Activated CD8-positive, alpha-beta T cell treated with anti-CD3 and anti-CD28 coated beads for 36 hours (primary cell): Measurements from ENCODE around the gene KDM1B. TPM values are rescaled to one million over a fixed set of nuclear protein-coding genes. Genes with fewer than 3 reads are reported as not detected.
A peak's percentile ranks its signal among the peaks of the same experiment; 100 is the strongest.

Experiments
- ATAC-seq: fragments of 200-7000 bp; cut with Tn5 transposase; one replicate; pipeline ENCODE4 v1.10.0; 2021; ENCODE audit warnings: mild to moderate bottlenecking, moderate library complexity
- CTCF ChIA-PET: fragments of 350-600 bp; sonication (Branson Sonifier 250); formaldehyde crosslinking; loops from one replicate; lab custom pipeline; 2021; ENCODE audit warnings: antibody characterized with exemption; lab: Charles Lee
- POLR2A ChIA-PET: fragments of 350-600 bp; sonication (Branson Sonifier 250); formaldehyde crosslinking; loops from one replicate; lab custom pipeline; 2021; ENCODE audit warnings: antibody characterized with exemption; lab: Charles Lee
- DNase-seq: peaks from one replicate; pipeline ENCODE4 v3.0.0-alpha.2; 2020
- H3K27ac Mint-ChIP-seq: one replicate; pipeline ENCODE4 v1.8.0; 2021; ENCODE audit warnings: mild to moderate bottlenecking, mixed read lengths
- H3K27me3 Mint-ChIP-seq: one replicate; pipeline ENCODE4 v1.8.0; 2021; ENCODE audit warnings: mixed read lengths
- H3K36me3 Mint-ChIP-seq: one replicate; pipeline ENCODE4 v1.8.0; 2021; ENCODE audit warnings: low read depth, mixed read lengths
- H3K4me1 Mint-ChIP-seq: one replicate; pipeline ENCODE4 v1.8.0; 2021; ENCODE audit warnings: low read depth, mixed read lengths
- H3K4me3 Mint-ChIP-seq: one replicate; pipeline ENCODE4 v1.8.0; 2021; ENCODE audit warnings: mild to moderate bottlenecking, moderate library complexity, mixed read lengths
- H3K9me3 Mint-ChIP-seq: one replicate; pipeline ENCODE4 v1.8.0; 2021; ENCODE audit warnings: mixed read lengths
- CTCF ChIP-seq: fragments of 200-600 bp; IDR thresholded peaks from one replicate; pipeline ENCODE4 v1.8.0; 2022; ENCODE audit warnings: antibody characterized with exemption, mild to moderate bottlenecking
- intact Hi-C: fragments of 100-400 bp; cut with micrococcal nuclease; formaldehyde crosslinking; loops from one replicate; pipeline ENCODE4 v1.10.0; 2022
- total RNA-seq, 2 experiments: library from RNA; stranded (reverse); gene quantifications; one replicate each; pipeline ENCODE4 v1.2.3, GENCODE V29; 2021

KDM1B gene
- total RNA-seq, 2 experiments from 2014 or later = 10.9 to 12.2 TPM

DNA sequence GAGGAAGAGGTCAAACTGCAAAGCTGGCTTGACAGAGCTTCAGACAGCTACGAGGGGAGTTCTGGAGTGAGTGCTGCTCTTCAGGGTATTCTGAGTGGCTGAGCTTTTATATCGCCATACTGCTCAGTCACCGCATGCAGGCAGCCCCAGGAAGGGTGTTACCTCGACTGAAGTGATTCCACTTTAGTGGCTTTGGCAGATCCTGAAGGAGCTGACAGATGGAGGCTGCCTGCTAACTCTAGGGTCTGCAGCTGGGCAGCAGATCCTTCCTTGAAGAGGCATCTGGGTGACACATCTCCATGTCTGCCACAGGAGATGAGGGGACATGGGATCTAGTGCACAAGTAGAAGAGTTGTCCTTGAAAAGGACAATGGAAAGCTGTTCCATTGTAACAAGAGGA lies 112.8 kb downstream of the KDM1B start:
- peaks cover 9% of the 10 kb centered on the region for H3K4me1 Mint-ChIP-seq
- ChIA-PET POLR2A (interaction anchor here (1.1 kb wide), 1 partner anchor 37 kb away, joined by 3 read pairs; no protein-coding TSS in a partner anchor), CTCF (interaction anchor here (0.9 kb wide), 1 partner anchor 22 kb away, joined by 3 read pairs; no protein-coding TSS in a partner anchor)
- no peak overlapping the region for H3K4me3 Mint-ChIP-seq
- intact Hi-C loops = no loop called here
- peaks cover 5% of the 10 kb centered on the region for H3K9me3 Mint-ChIP-seq
- peaks cover 11% of the 10 kb centered on the region for H3K36me3 Mint-ChIP-seq
- no peak overlapping the region for H3K27ac Mint-ChIP-seq
- H3K27me3 Mint-ChIP-seq = no peaks in the 10 kb centered on the region
- no peak for DNase-seq
- ATAC-seq = no peak
- TF ChIP-seq CTCF = no peak

DNA sequence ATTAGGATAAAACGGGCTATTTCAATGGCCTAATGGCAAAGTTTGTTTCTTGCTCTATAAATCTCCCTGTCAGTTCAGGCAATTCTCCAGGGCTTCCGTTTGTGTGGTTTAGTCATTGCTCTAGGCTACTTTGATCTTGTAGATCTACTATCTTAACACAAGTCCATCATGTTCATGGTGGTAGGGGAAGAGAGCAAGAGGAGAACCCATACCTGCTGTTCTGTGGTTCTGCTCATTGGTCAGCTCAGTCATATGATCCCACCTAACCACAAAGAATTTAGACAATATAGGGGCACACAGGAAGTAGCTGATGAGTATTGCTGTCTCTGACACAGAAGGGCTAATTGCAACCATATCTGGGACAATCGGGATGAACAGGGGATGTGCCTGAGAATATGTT lies 114.0 kb downstream of the KDM1B start:
- no peak overlapping the region for H3K27ac Mint-ChIP-seq
- no peak overlapping the region for H3K4me3 Mint-ChIP-seq
- H3K36me3 Mint-ChIP-seq = peaks cover 3% of the 10 kb centered on the region
- H3K9me3 Mint-ChIP-seq = peaks cover 5% of the 10 kb centered on the region
- ChIA-PET POLR2A (interaction anchor here (1.1 kb wide), 1 partner anchor 38 kb away, joined by 3 read pairs; no protein-coding TSS in a partner anchor), CTCF (no interaction called here)
- ATAC-seq (peak; percentile 41), DNase-seq (peak; percentile 27)
- peaks cover 1% of the 10 kb centered on the region for H3K27me3 Mint-ChIP-seq
- H3K4me1 Mint-ChIP-seq = peaks cover 9% of the 10 kb centered on the region
- no peak for TF ChIP-seq CTCF
- intact Hi-C loops = no loop called here

DNA sequence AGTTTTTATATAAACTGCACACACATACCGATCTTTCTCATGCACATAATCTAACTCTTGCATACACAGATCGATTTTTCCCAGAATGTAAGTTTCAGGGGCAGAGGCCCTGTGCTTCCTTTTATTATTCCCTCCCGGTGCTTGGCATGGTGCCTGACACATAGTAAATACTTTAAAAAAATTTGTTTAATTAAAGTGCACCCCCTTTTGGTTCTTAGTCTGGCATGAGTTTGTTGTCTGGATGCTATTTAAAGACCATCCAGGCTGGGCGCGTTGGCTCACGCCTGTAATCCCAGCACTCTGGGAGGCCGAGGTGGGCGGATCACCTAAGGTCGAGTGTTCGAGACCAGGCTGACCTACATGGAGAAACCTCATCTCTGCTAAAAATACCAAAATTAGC lies 114.5 kb downstream of the KDM1B start:
- CTCF ChIA-PET = no interaction called here
- no peak overlapping the region for H3K27ac Mint-ChIP-seq
- intact Hi-C loops = no loop called here
- peaks cover 1% of the 10 kb centered on the region for H3K27me3 Mint-ChIP-seq
- DNase-seq (no peak), ATAC-seq (no peak)
- POLR2A ChIA-PET = no interaction called here
- peaks cover 5% of the 10 kb centered on the region for H3K9me3 Mint-ChIP-seq
- no peak for TF ChIP-seq CTCF
- H3K4me1 Mint-ChIP-seq = peaks cover 9% of the 10 kb centered on the region
- peaks cover 3% of the 10 kb centered on the region for H3K36me3 Mint-ChIP-seq
- no peak overlapping the region for H3K4me3 Mint-ChIP-seq

DNA sequence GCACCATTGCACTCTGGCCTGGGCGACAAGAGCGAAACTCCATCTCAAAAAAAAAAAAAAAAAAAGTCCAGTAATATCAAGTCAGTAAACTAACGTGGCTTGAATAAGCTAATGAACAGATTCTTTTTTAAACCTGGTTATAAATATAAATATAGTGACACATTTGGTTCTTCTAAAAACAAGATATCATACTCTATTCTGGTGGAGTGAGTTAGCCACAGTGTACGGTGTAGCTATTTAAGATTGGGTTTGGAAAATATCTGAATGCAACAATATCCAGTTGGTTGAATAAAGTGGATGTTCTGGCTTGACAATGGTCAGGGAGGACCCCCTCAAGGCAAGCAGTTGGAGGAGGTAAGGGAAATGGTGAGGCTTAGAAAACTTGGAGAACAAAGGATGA lies 115.0 kb downstream of the KDM1B start:
- DNase-seq = no peak
- ATAC-seq = no peak
- intact Hi-C loops = no loop called here
- Mint-ChIP-seq H3K9me3 (peaks cover 4% of the 10 kb centered on the region), H3K4me1 (peaks cover 4% of the 10 kb centered on the region), H3K27me3 (peaks cover 5% of the 10 kb centered on the region), H3K27ac (no peak overlapping the region), H3K36me3 (peaks cover 2% of the 10 kb centered on the region), H3K4me3 (no peak overlapping the region)
- CTCF ChIA-PET = no interaction called here
- TF ChIP-seq CTCF = no peak
- POLR2A ChIA-PET = no interaction called here

Other genes with a start within 250 kb of the KDM1B start
- gene KIF13A, start 167.8 kb upstream of the KDM1B start, total RNA-seq = not detected
- gene NHLRC1, start 32.7 kb upstream of the KDM1B start, total RNA-seq = under 1 TPM in 1 of 2 experiments, not detected in 1; 0.18 TPM
- gene TPMT, start 345 bp upstream of the KDM1B start, total RNA-seq = 1 to 10 TPM; 6.6 to 7.0 TPM
- 100 to 1,000 TPM; 185 to 191 TPM for gene DEK, start 109.1 kb downstream of the KDM1B start, total RNA-seq
- gene RNF144B, start 231.9 kb downstream of the KDM1B start, total RNA-seq = 1 to 10 TPM; 1.8 to 1.9 TPM